HepG2 (cell line): Measurements from ENCODE around the gene MXD1. TPM values are rescaled to one million over a fixed set of nuclear protein-coding genes. Genes with fewer than 3 reads are reported as not detected.
A peak's percentile ranks its signal among the peaks of the same experiment; 100 is the strongest.

ENCODE experiments used
- ATM ChIP-seq: fragments of 450-650 bp; IDR thresholded peaks from 2 replicates; pipeline ENCODE4 v1.7.1; 2017; ENCODE audit warnings: mild to moderate bottlenecking, borderline replicate concordance
- IKZF4 ChIP-seq: sonication (generic); formaldehyde crosslinking; IDR thresholded peaks from 2 replicates; pipeline ENCODE4 v1.5.1; 2020; ENCODE audit warnings: borderline replicate concordance, mild to moderate bottlenecking, low read depth, missing genetic modification reagents; ENCODE audit errors: not compliant biosample characterization
- MXD1 ChIP-seq: sonication (generic); formaldehyde crosslinking; IDR thresholded peaks from 2 replicates; pipeline ENCODE4 v1.4.0; 2020; ENCODE audit warnings: mild to moderate bottlenecking, missing genetic modification reagents
- NFE2L2 ChIP-seq: fragments of 150-350 bp; IDR thresholded peaks from 2 replicates; pipeline ENCODE4 v1.6.1; 2014; ENCODE audit warnings: low read length
- NFKBIZ ChIP-seq: IDR thresholded peaks from 2 replicates; pipeline ENCODE4 v1.6.1; 2018; ENCODE audit warnings: missing genetic modification reagents, missing compliant biosample characterization
- PLRG1 ChIP-seq: fragments of 450-650 bp; conservative IDR thresholded peaks from 2 replicates; pipeline ENCODE4 v1.6.1; 2016
- SMC3 ChIP-seq: IDR thresholded peaks from 2 replicates; pipeline ENCODE4 v1.6.1; 2011; ENCODE audit warnings: low read length, improper control_type of control experiment
- ZBTB20 ChIP-seq: sonication (generic); formaldehyde crosslinking; IDR thresholded peaks from 2 replicates; pipeline ENCODE4 v1.8.1; 2023; ENCODE audit warnings: missing genetic modification reagents, low read depth, mild to moderate bottlenecking, borderline replicate concordance
- ZBTB46 ChIP-seq: sonication (generic); formaldehyde crosslinking; IDR thresholded peaks from 2 replicates; pipeline ENCODE4 v1.4.0; 2020; ENCODE audit warnings: mild to moderate bottlenecking, missing genetic modification reagents, borderline replicate concordance
- ZBTB8A ChIP-seq: sonication (generic); formaldehyde crosslinking; IDR thresholded peaks from 2 replicates; pipeline ENCODE4 v1.4.0; 2020; ENCODE audit warnings: mild to moderate bottlenecking, low read depth, missing genetic modification reagents, borderline replicate concordance
- ZFP41 ChIP-seq: sonication (generic); formaldehyde crosslinking; IDR thresholded peaks from 2 replicates; pipeline ENCODE4 v1.4.0; 2020; ENCODE audit warnings: mild to moderate bottlenecking, missing genetic modification reagents, borderline replicate concordance
- ZNF335 ChIP-seq: sonication (generic); formaldehyde crosslinking; IDR thresholded peaks from 2 replicates; pipeline ENCODE4 v1.4.0; 2020; ENCODE audit warnings: missing genetic modification reagents
- ZNF512 ChIP-seq: sonication (generic); formaldehyde crosslinking; IDR thresholded peaks from 2 replicates; pipeline ENCODE4 v1.4.0; 2020; ENCODE audit warnings: mild to moderate bottlenecking, missing genetic modification reagents
- ZNF562 ChIP-seq: sonication (generic); formaldehyde crosslinking; IDR thresholded peaks from 2 replicates; pipeline ENCODE4 v1.8.0; 2022; ENCODE audit warnings: missing genetic modification reagents, borderline replicate concordance
- ZNF614 ChIP-seq: IDR thresholded peaks from 2 replicates; pipeline ENCODE4 v1.6.1; 2018; ENCODE audit warnings: missing biosample characterization, missing genetic modification reagents, inconsistent platforms, borderline replicate concordance
- ZNF841 ChIP-seq: sonication (generic); formaldehyde crosslinking; IDR thresholded peaks from 2 replicates; pipeline ENCODE4 v1.8.1; 2023; ENCODE audit warnings: missing genetic modification reagents, borderline replicate concordance
- polyA plus RNA-seq, 8 experiments: library from polyadenylated mRNA; depleted of rRNA in 3 of 8; stranded (reverse) in 7 of 8; unstranded in 1 of 8; fragments of >200 nt; fragmentation: Illumina TruSeq in 4 of 8; extraction: Trizol in 4 of 8; gene quantifications; 2 replicates each; pipeline versions ENCODE4 v1.2.1 to v1.2.3, GENCODE V29; 2011 to 2016; ENCODE audit warnings: low read depth in 4 of 8, missing spikeins in 1 of 8, mixed read lengths in 1 of 8; ENCODE audit not compliant: insufficient read depth in 1 of 8
- total RNA-seq, 5 experiments: library from RNA; depleted of rRNA; stranded (reverse); fragments of >200 nt; fragmentation: Illumina TruSeq; extraction: Trizol; gene quantifications; 2 replicates each; pipeline ENCODE4 v1.2.3, GENCODE V29; 2016; ENCODE audit warnings: low read depth in 1 of 5
- TF ChIP-seq, protein P1 (sequence below), 2 experiments: sonication (generic) in 1 of 2; formaldehyde crosslinking in 1 of 2; IDR thresholded peaks; 2 replicates each; pipeline versions ENCODE4 v1.6.1 to v1.9.0; 2014 to 2022; ENCODE audit warnings: antibody characterized with exemption in 1 of 2, borderline replicate concordance in 1 of 2, inconsistent platforms in 1 of 2, low read depth in 1 of 2, missing genetic modification reagents in 1 of 2

Gene MXD1
- total and polyA plus RNA-seq, 2 of the 13 experiments (the other 11 are each of a cell fraction or from before 2014, with no cell fraction given): 6.4 to 14.9 TPM

- TF ChIP-seq, protein P1, sequence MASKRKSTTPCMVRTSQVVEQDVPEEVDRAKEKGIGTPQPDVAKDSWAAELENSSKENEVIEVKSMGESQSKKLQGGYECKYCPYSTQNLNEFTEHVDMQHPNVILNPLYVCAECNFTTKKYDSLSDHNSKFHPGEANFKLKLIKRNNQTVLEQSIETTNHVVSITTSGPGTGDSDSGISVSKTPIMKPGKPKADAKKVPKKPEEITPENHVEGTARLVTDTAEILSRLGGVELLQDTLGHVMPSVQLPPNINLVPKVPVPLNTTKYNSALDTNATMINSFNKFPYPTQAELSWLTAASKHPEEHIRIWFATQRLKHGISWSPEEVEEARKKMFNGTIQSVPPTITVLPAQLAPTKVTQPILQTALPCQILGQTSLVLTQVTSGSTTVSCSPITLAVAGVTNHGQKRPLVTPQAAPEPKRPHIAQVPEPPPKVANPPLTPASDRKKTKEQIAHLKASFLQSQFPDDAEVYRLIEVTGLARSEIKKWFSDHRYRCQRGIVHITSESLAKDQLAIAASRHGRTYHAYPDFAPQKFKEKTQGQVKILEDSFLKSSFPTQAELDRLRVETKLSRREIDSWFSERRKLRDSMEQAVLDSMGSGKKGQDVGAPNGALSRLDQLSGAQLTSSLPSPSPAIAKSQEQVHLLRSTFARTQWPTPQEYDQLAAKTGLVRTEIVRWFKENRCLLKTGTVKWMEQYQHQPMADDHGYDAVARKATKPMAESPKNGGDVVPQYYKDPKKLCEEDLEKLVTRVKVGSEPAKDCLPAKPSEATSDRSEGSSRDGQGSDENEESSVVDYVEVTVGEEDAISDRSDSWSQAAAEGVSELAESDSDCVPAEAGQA (IDR thresholded peaks at IDR 0.05; ENCODE audit: low read depth): peak; percentile 66; the same call in 1 of the 2 replicates
- TF ChIP-seq, protein P1 (CRISPR knock-in tag; IDR thresholded peaks at IDR 0.05; ENCODE audit: borderline replicate concordance): peak; percentile 93; the same call in 1 of the 2 replicates
- TF ChIP-seq IKZF4 (CRISPR knock-in tag): peak; percentile 79
- peak; percentile 76; the same call in 1 of the 2 replicates for TF ChIP-seq ZFP41
- TF ChIP-seq ZNF335: peak; percentile 95
- TF ChIP-seq NFKBIZ (CRISPR knock-in tag): peak; percentile 91
- no peak; the same call in 1 of the 2 replicates for TF ChIP-seq ZBTB8A (CRISPR knock-in tag)
- TF ChIP-seq ZNF562 (CRISPR knock-in tag): peak; percentile 56; the same call in 1 of the 2 replicates
- peak; percentile 94 for TF ChIP-seq ZBTB20
- TF ChIP-seq ZNF512 (CRISPR knock-in tag): peak; percentile 91
- TF ChIP-seq MXD1: no peak; the same call in 1 of the 2 replicates
- TF ChIP-seq NFE2L2: no peak
- no peak for TF ChIP-seq PLRG1
- TF ChIP-seq ZNF614 (CRISPR knock-in tag): peak; percentile 98
- no peak for TF ChIP-seq ATM
- no peak for TF ChIP-seq ZBTB46 (CRISPR knock-in tag)
- no peak for TF ChIP-seq ZNF841 (CRISPR knock-in tag)
- TF ChIP-seq SMC3: no peak
Observed at GRCh38 chr2:69893684-69894551, 21.0 kb upstream of the MXD1 start, which contains the start of gene SNRNP27 (continued).
